Measurements from ENCODE around the gene ERVV-1. TPM values are rescaled to one million over a fixed set of nuclear protein-coding genes. Genes with fewer than 3 reads are reported as not detected.
"Not testable (repeated sequence)": the region's sequence is repeated elsewhere in the genome, so short reads cannot be mapped to it uniquely, and the experiment has no call there.

Gene ERVV-1
- total and polyA plus RNA-seq, 8 donors = 0.06 to 0.11 (median 0.06) TPM; not detected in 4

- DNase-seq = no peak
- H3K27ac ChIP-seq = no peak overlapping the region
- H3K9me3 ChIP-seq = peaks cover 0 to 86% of the 10 kb centered on the region in 2 donors
- intact Hi-C loops (cut with DNase I) = no loop called here
- ATAC-seq = no peak
- no peaks in the 10 kb centered on the region for H3K27me3 ChIP-seq
- H3K4me3 ChIP-seq = no peak overlapping the region
- no peaks in the 10 kb centered on the region for H3K4me1 ChIP-seq
- TF ChIP-seq CTCF (IDR thresholded peaks at IDR 0.05) = no peak
- H3K36me3 ChIP-seq = no peaks in the 10 kb centered on the region
Measured at GRCh38 chr19:53015159-53015558, 1.4 kb downstream of the ERVV-1 start.

GRCh38 chr19:53015730-53016129 lies 2.0 kb downstream of the ERVV-1 start:
- no peak for DNase-seq
- H3K9me3 ChIP-seq = peaks cover 0 to 86% of the 10 kb centered on the region in 2 donors
- H3K4me1 ChIP-seq = no peaks in the 10 kb centered on the region
- intact Hi-C loops (cut with DNase I) = no loop called here
- no peak overlapping the region for H3K27ac ChIP-seq
- H3K36me3 ChIP-seq = no peaks in the 10 kb centered on the region
- H3K27me3 ChIP-seq = no peaks in the 10 kb centered on the region
- no peak for TF ChIP-seq CTCF (IDR thresholded peaks at IDR 0.05)
- H3K4me3 ChIP-seq = no peak overlapping the region
- no peak for ATAC-seq

GRCh38 chr19:53019684-53020083 lies 6.0 kb downstream of the ERVV-1 start:
- H3K9me3 ChIP-seq = peaks cover 0 to 85% of the 10 kb centered on the region in 2 donors
- no peak for ATAC-seq
- no peak for TF ChIP-seq CTCF (IDR thresholded peaks at IDR 0.05)
- no peak for DNase-seq
- H3K36me3 ChIP-seq = no peaks in the 10 kb centered on the region
- intact Hi-C loops (cut with DNase I) = no loop called here
- H3K4me3 ChIP-seq = no peak overlapping the region
- H3K4me1 ChIP-seq = no peaks in the 10 kb centered on the region
- H3K27ac ChIP-seq = no peak overlapping the region
- H3K27me3 ChIP-seq = no peaks in the 10 kb centered on the region

- H3K4me1 ChIP-seq; H3K4me3 ChIP-seq; H3K27me3 ChIP-seq; ATAC-seq; H3K36me3 ChIP-seq; intact Hi-C loops (cut with DNase I); DNase-seq; H3K27ac ChIP-seq: not testable (repeated sequence)
- peaks cover 0 to 82% of the 10 kb centered on the region in 2 donors for H3K9me3 ChIP-seq
Measured at GRCh38 chr19:53028306-53028705, 14.6 kb downstream of the ERVV-1 start.

GRCh38 chr19:53034054-53034453 lies 20.3 kb downstream of the ERVV-1 start:
- TF ChIP-seq CTCF (IDR thresholded peaks at IDR 0.05) = no peak
- Histone ChIP-seq H3K4me1 (no peaks in the 10 kb centered on the region), H3K4me3 (no peak overlapping the region), H3K36me3 (no peaks in the 10 kb centered on the region), H3K27ac (no peak overlapping the region), H3K9me3 (peaks cover 0 to 96% of the 10 kb centered on the region in 2 donors), H3K27me3 (peaks cover 0 to 25% of the 10 kb centered on the region in 2 donors)
- ATAC-seq (no peak), DNase-seq (no peak)
- intact Hi-C loops (cut with DNase I) = no loop called here

- Histone ChIP-seq H3K27ac (no peak overlapping the region), H3K4me1 (no peaks in the 10 kb centered on the region), H3K36me3 (no peaks in the 10 kb centered on the region), H3K9me3 (peaks cover 0 to 96% of the 10 kb centered on the region in 2 donors), H3K4me3 (no peak overlapping the region), H3K27me3 (peaks cover 0 to 31% of the 10 kb centered on the region in 2 donors)
- DNase-seq = no peak
- TF ChIP-seq CTCF (IDR thresholded peaks at IDR 0.05) = no peak
- no peak for ATAC-seq
- intact Hi-C loops (cut with DNase I) = no loop called here
Measured at GRCh38 chr19:53034948-53035675, 21.4 kb downstream of the ERVV-1 start.
